IMR-90 (cell line): ENCODE data around the gene ABCA3. TPM values are rescaled to one million over a fixed set of nuclear protein-coding genes. Genes with fewer than 3 reads are reported as not detected.

Experiments
- ATAC-seq: fragments of 200-7000 bp; cut with Tn5 transposase; 2 replicates; pipeline ENCODE4 v1.9.1; 2020; ENCODE audit warnings: low read depth, mild to moderate bottlenecking, moderate library complexity
- BruUV-seq: library from RNA; stranded (reverse); fragments of 400-500 nt; replicated peaks from 2 replicates; lab custom pipeline; 2021; lab: Mats Ljungman, UMichigan
- CTCF ChIA-PET: fragments of 300-600 bp; formaldehyde crosslinking; extraction: SDS; loops from one replicate; lab custom pipeline; 2021; ENCODE audit warnings: antibody characterized with exemption; lab: Yijun Ruan, JAX
- POLR2A ChIA-PET: fragments of 300-600 bp; sonication (Branson Sonifier 250); formaldehyde crosslinking; loops from one replicate; lab custom pipeline; 2022; ENCODE audit warnings: antibody characterized with exemption; ENCODE audit not compliant: unreplicated experiment; lab: Charles Lee
- DNase-seq: peaks from one replicate; pipeline ENCODE4 v3.0.0; 2013
- H2AFZ ChIP-seq: replicated peaks from 2 replicates; pipeline ENCODE3; 2013; ENCODE audit warnings: low read length, mild to moderate bottlenecking; ENCODE audit not compliant: poor library complexity
- H2AK5ac ChIP-seq: 2 replicates; pipeline ENCODE4 v1.6.1; 2013; ENCODE audit warnings: low read depth, low read length, inconsistent platforms
- H2AK9ac ChIP-seq: replicated peaks from 2 replicates; pipeline ENCODE3; 2013; ENCODE audit warnings: mild to moderate bottlenecking, low read depth, low read length, moderate library complexity; ENCODE audit not compliant: poor library complexity
- H2BK120ac ChIP-seq: 2 replicates; pipeline ENCODE4 v1.6.1; 2013; ENCODE audit warnings: low read depth, low read length, inconsistent platforms
- H2BK15ac ChIP-seq: 3 replicates; pipeline ENCODE4 v1.6.1; 2013; ENCODE audit warnings: low read depth, low read length, inconsistent platforms
- H2BK20ac ChIP-seq: 2 replicates; pipeline ENCODE4 v1.6.1; 2013; ENCODE audit warnings: low read depth, mild to moderate bottlenecking, inconsistent platforms, low read length, moderate library complexity
- H2BK5ac ChIP-seq: 2 replicates; pipeline ENCODE4 v1.6.1; 2013; ENCODE audit warnings: mild to moderate bottlenecking, low read depth, low read length, inconsistent platforms; ENCODE audit not compliant: poor library complexity, severe bottlenecking
- H3K14ac ChIP-seq: replicated peaks from 2 replicates; pipeline ENCODE4 v1.6.1; 2013; ENCODE audit warnings: low read depth, low read length, inconsistent platforms
- H3K18ac ChIP-seq: 2 replicates; pipeline ENCODE4 v1.6.1; 2013; ENCODE audit warnings: low read depth, low read length, control low read depth
- H3K23ac ChIP-seq: 2 replicates; pipeline ENCODE4 v1.6.1; 2013; ENCODE audit warnings: low read depth, low read length, inconsistent platforms
- H3K27ac ChIP-seq: 2 replicates; pipeline ENCODE4 v1.5.1; 2013; ENCODE audit warnings: mild to moderate bottlenecking, control low read depth, low read length; ENCODE audit not compliant: insufficient read depth
- H3K27me3 ChIP-seq: 2 replicates; pipeline ENCODE4 v1.6.1; 2013; ENCODE audit warnings: low read length; ENCODE audit not compliant: control insufficient read depth, insufficient read depth
- H3K36me3 ChIP-seq: 2 replicates; pipeline ENCODE4 v1.6.1; 2013; ENCODE audit warnings: low read length, mixed read lengths; ENCODE audit not compliant: control insufficient read depth, insufficient read depth
- H3K4ac ChIP-seq: 2 replicates; pipeline ENCODE4 v1.6.1; 2013; ENCODE audit warnings: low read depth, low read length, inconsistent platforms
- H3K4me1 ChIP-seq: 2 replicates; pipeline ENCODE4 v1.6.1; 2013; ENCODE audit warnings: low read length, mixed read lengths; ENCODE audit not compliant: control insufficient read depth, insufficient read depth
- H3K4me2 ChIP-seq: 2 replicates; pipeline ENCODE4 v1.6.1; 2013; ENCODE audit warnings: low read depth, mild to moderate bottlenecking, control low read depth, low read length, moderate library complexity
- H3K4me3 ChIP-seq: 2 replicates; pipeline ENCODE4 v1.5.1; 2013; ENCODE audit warnings: low read depth, mild to moderate bottlenecking, control low read depth, low read length, moderate library complexity; ENCODE audit not compliant: insufficient read depth
- H3K56ac ChIP-seq: 2 replicates; pipeline ENCODE4 v1.6.1; 2013; ENCODE audit warnings: low read length, inconsistent platforms; ENCODE audit not compliant: insufficient read depth; ENCODE audit errors: extremely low read depth
- H3K79me1 ChIP-seq, 2 experiments: 2 replicates each; pipeline ENCODE4 v1.6.1; 2013; ENCODE audit warnings: low read length in 2 of 2, inconsistent platforms in 1 of 2, low read depth in 1 of 2
- H3K9ac ChIP-seq: 2 replicates; pipeline ENCODE4 v1.6.1; 2013; ENCODE audit warnings: low read depth, low read length, control low read depth
- H3K9me1 ChIP-seq: 2 replicates; pipeline ENCODE4 v1.6.1; 2013; ENCODE audit warnings: low read length, inconsistent platforms; ENCODE audit not compliant: insufficient read depth
- H3K9me3 ChIP-seq: 2 replicates; pipeline ENCODE4 v1.6.1; 2013; ENCODE audit warnings: low read length; ENCODE audit not compliant: control insufficient read depth, insufficient read depth
- H4K20me1 ChIP-seq: 2 replicates; pipeline ENCODE4 v1.6.1; 2013; ENCODE audit warnings: low read length, inconsistent platforms; ENCODE audit not compliant: insufficient read depth
- H4K5ac ChIP-seq: 2 replicates; pipeline ENCODE4 v1.6.1; 2013; ENCODE audit warnings: mild to moderate bottlenecking, low read depth, low read length, control low read depth
- H4K8ac ChIP-seq, 2 experiments: 2 replicates each; pipeline ENCODE4 v1.6.1; 2013; ENCODE audit warnings: low read depth in 2 of 2, low read length in 2 of 2, control low read depth in 1 of 2, inconsistent platforms in 1 of 2
- H4K91ac ChIP-seq: 2 replicates; pipeline ENCODE4 v1.6.1; 2013; ENCODE audit warnings: low read depth, low read length, inconsistent platforms; ENCODE audit not compliant: insufficient read depth
- CEBPB ChIP-seq: IDR thresholded peaks from 2 replicates; pipeline ENCODE4 v1.6.1; 2012; ENCODE audit warnings: low read depth, low read length, improper control_type of control experiment
- CHD1 ChIP-seq: IDR thresholded peaks from 2 replicates; pipeline ENCODE4 v1.6.1; 2012; ENCODE audit warnings: low read depth, low read length, improper control_type of control experiment
- ELK1 ChIP-seq: fragments of 150-350 bp; IDR thresholded peaks from 2 replicates; pipeline ENCODE4 v1.6.1; 2016; ENCODE audit warnings: low read depth, mild to moderate bottlenecking, low read length, moderate library complexity, borderline replicate concordance
- FOS ChIP-seq: fragments of 150-350 bp; IDR thresholded peaks from 2 replicates; pipeline ENCODE4 v1.6.1; 2016; ENCODE audit warnings: low read depth, low read length
- MAFK ChIP-seq: IDR thresholded peaks from 2 replicates; pipeline ENCODE4 v1.6.1; 2012; ENCODE audit warnings: low read depth, low read length, improper control_type of control experiment
- MXI1 ChIP-seq: IDR thresholded peaks from 2 replicates; pipeline ENCODE4 v1.6.1; 2012; ENCODE audit warnings: low read depth, mild to moderate bottlenecking, low read length, moderate library complexity, borderline replicate concordance
- NFE2L2 ChIP-seq: fragments of 150-350 bp; IDR thresholded peaks from 2 replicates; pipeline ENCODE4 v1.6.1; 2016; ENCODE audit warnings: low read depth, mild to moderate bottlenecking, low read length
- RAD21 ChIP-seq: IDR thresholded peaks from 2 replicates; pipeline ENCODE4 v1.6.1; 2012; ENCODE audit warnings: low read length, improper control_type of control experiment
- RFX5 ChIP-seq: IDR thresholded peaks from 2 replicates; pipeline ENCODE4 v1.8.0; 2012; ENCODE audit warnings: low read depth, mild to moderate bottlenecking, low read length, moderate library complexity
- WGBS, 2 experiments: methylation state at CpG; one replicate each; pipeline versions ENCODE4 v1.1.5 to v1.1.7; 2013; ENCODE audit warnings: missing lambda C conversion rate in 2 of 2; ENCODE audit not compliant: insufficient read length in 1 of 2; ENCODE audit errors: extremely low coverage in 2 of 2; 5-methylcytosine and 5-hydroxymethylcytosine counted together
- dilution Hi-C: fragments of 300-500 bp; cut with HindIII; formaldehyde crosslinking; loops from one replicate; pipeline ENCODE4 v1.14.3; 2018; ENCODE audit warnings: low sequenced_read_pairs; ENCODE audit not compliant: unreplicated experiment
- in situ Hi-C: fragments of 300-500 bp; cut with MboI; formaldehyde crosslinking; loops from 3 replicates; pipeline ENCODE4 v1.14.3; 2019; ENCODE audit warnings: low sequenced_read_pairs, inconsistent platforms, mixed read lengths
- intact Hi-C: fragments of 100-400 bp; cut with micrococcal nuclease; formaldehyde crosslinking; loops from 2 replicates; pipeline ENCODE4 v1.10.0; 2022
- polyA plus RNA-seq, 3 experiments: library from polyadenylated mRNA; depleted of rRNA; stranded (reverse); fragments of >200 nt; gene quantifications; 2 replicates each; pipeline ENCODE4 v1.2.3, GENCODE V29; 2012; ENCODE audit warnings: low replicate concordance in 1 of 3
- total RNA-seq: library from RNA; depleted of rRNA; stranded (reverse); fragments of >200 nt; gene quantifications from 2 replicates; pipeline ENCODE4 v1.2.3, GENCODE V29; 2012

The ABCA3 gene
- total and polyA plus RNA-seq, 2 of the 4 experiments (the other 2 are of a cell fraction): 0.18 to 0.22 TPM

DNA sequence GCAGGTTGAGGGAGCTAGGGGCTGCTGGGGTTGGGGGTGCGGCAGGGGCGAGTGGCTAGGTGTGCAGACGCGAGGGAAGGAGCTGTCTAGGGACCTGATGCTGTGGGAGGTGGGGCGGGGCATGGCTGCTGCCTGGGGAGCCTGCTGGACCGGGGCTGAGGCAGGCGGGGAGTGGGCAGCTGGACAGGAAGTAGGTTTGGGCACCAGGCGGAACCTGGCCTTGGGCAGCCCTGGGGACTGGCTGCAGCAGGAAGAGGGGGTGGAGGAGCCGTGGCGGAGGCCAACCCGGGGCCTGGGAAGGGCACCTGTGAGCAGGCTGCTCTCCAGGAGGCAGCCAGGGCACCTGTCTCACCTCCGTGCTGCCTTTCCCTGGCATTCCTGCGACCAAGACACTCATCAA is 110.2 kb downstream of the ABCA3 start:
- DNase-seq (no peak), ATAC-seq (no peak)
- H3K79me1 ChIP-seq: peaks cover 2 to 30% of the 10 kb centered on the region in 2 experiments; a peak in 3 of 4 replicates
- H3K9me1 ChIP-seq: peaks cover 10% of the 10 kb centered on the region; the same call in 1 of the 2 replicates
- H3K14ac ChIP-seq: no peak overlapping the region
- no peak overlapping the region for H2BK120ac ChIP-seq
- no peak overlapping the region for H3K9ac ChIP-seq
- TF ChIP-seq CEBPB: no peak
- no peak for TF ChIP-seq NFE2L2
- no peak for TF ChIP-seq FOS
- TF ChIP-seq RFX5: no peak
- no peak for TF ChIP-seq MAFK
- no peak for TF ChIP-seq ELK1
- no peak for TF ChIP-seq RAD21
- TF ChIP-seq MXI1: no peak
- TF ChIP-seq CHD1: no peak
- in situ Hi-C loops: no loop called here
- H2AK9ac ChIP-seq: no peak overlapping the region
- H3K36me3 ChIP-seq: peaks cover 57% of the 10 kb centered on the region
- peaks cover 24% of the 10 kb centered on the region for H4K20me1 ChIP-seq
- H2AFZ ChIP-seq: no peak overlapping the region
- H4K8ac ChIP-seq: no peak overlapping the region
- intact Hi-C loops: no loop called here
- no peak overlapping the region for H3K18ac ChIP-seq
- dilution Hi-C loops: no loop called here
- H3K4me2 ChIP-seq: no peak overlapping the region
- no peak overlapping the region for H3K4ac ChIP-seq
- H2BK15ac ChIP-seq: no peak overlapping the region
- no peak overlapping the region for H4K5ac ChIP-seq
- peaks cover 7% of the 10 kb centered on the region for H3K4me1 ChIP-seq
- no peaks in the 10 kb centered on the region for H3K9me3 ChIP-seq
- no peak overlapping the region for H3K56ac ChIP-seq
- H3K23ac ChIP-seq: no peak overlapping the region
- no peak overlapping the region for H3K27ac ChIP-seq
- no peak overlapping the region for H2BK20ac ChIP-seq
- no peak overlapping the region for H2BK5ac ChIP-seq
- ChIA-PET POLR2A (no interaction called here), CTCF (no interaction called here)
- H3K4me3 ChIP-seq: no peak overlapping the region
- H4K91ac ChIP-seq: no peak overlapping the region
- no TSS peak for BruUV-seq
- no peaks in the 10 kb centered on the region for H3K27me3 ChIP-seq
- WGBS, 2 experiments: 92% methylated on average over 10 of the region's 13 CpGs; no CpG with 5 or more reads in 1 of the 2 experiments
- no peak overlapping the region for H2AK5ac ChIP-seq
